Neural cell (in vitro differentiated cells): ENCODE data around the gene A2M.

Experiments used
- CTCF ChIP-seq: fragments of 450-650 bp; IDR thresholded peaks from 2 replicates; pipeline ENCODE4 v1.5.1; 2014; ENCODE audit warnings: antibody characterized with exemption, mild to moderate bottlenecking, moderate library complexity; ENCODE audit not compliant: poor library complexity, severe bottlenecking
- EP300 ChIP-seq: fragments of 450-650 bp; conservative IDR thresholded peaks from 2 replicates; pipeline ENCODE4 v1.6.1; 2014; ENCODE audit warnings: antibody characterized with exemption, mild to moderate bottlenecking, moderate library complexity; ENCODE audit not compliant: poor library complexity, severe bottlenecking
- MXI1 ChIP-seq: fragments of 450-650 bp; conservative IDR thresholded peaks from 2 replicates; pipeline ENCODE4 v1.6.1; 2014; ENCODE audit warnings: antibody characterized with exemption, mild to moderate bottlenecking; ENCODE audit not compliant: poor library complexity, severe bottlenecking
- POLR2AphosphoS5 ChIP-seq: IDR thresholded peaks from 2 replicates; pipeline ENCODE4 v1.6.1; 2012
- REST ChIP-seq: IDR thresholded peaks from 2 replicates; pipeline ENCODE4 v1.6.1; 2012; ENCODE audit warnings: borderline replicate concordance
- TAF1 ChIP-seq: IDR thresholded peaks from 2 replicates; pipeline ENCODE4 v1.6.1; 2012; ENCODE audit warnings: low read depth

GRCh38 chr12:9098115-9098452, 17.6 kb downstream of the A2M start:
- TF ChIP-seq CTCF = no peak
- no peak for TF ChIP-seq MXI1
- no peak for TF ChIP-seq POLR2AphosphoS5
- TF ChIP-seq REST = no peak
- no peak for TF ChIP-seq TAF1
- TF ChIP-seq EP300 = no peak
